Mesendoderm (in vitro differentiated cells): ENCODE data around the gene ARMC2.
"Not testable (repeated sequence)": the region's sequence is repeated elsewhere in the genome, so short reads cannot be mapped to it uniquely, and the experiment has no call there.

Source experiments
- DNase-seq: peaks from one replicate; pipeline ENCODE4 v3.0.0; 2013
- H2AK5ac ChIP-seq: 2 replicates; pipeline ENCODE4 v1.6.1; 2013; ENCODE audit warnings: low read length, inconsistent platforms
- H2BK120ac ChIP-seq: 2 replicates; pipeline ENCODE4 v1.6.1; 2013; ENCODE audit warnings: low read depth, mild to moderate bottlenecking, low read length, moderate library complexity, mixed read lengths
- H2BK15ac ChIP-seq: replicated peaks from 2 replicates; pipeline ENCODE4 v1.6.1; 2013; ENCODE audit warnings: low read depth, mild to moderate bottlenecking, moderate library complexity
- H2BK5ac ChIP-seq: 2 replicates; pipeline ENCODE4 v1.6.1; 2013; ENCODE audit warnings: low read length, inconsistent platforms
- H3K18ac ChIP-seq: 2 replicates; pipeline ENCODE4 v1.6.1; 2013; ENCODE audit warnings: mild to moderate bottlenecking, low read length, mixed read lengths
- H3K23ac ChIP-seq: one replicate; pipeline ENCODE4 v1.6.1; 2013; ENCODE audit warnings: low read length
- H3K27ac ChIP-seq: 2 replicates; pipeline ENCODE4 v1.5.1; 2013; ENCODE audit warnings: low read depth, mild to moderate bottlenecking, inconsistent platforms, low read length, moderate library complexity
- H3K27me3 ChIP-seq: 2 replicates; pipeline ENCODE4 v1.6.1; 2013; ENCODE audit warnings: low read length, control low read depth, mild to moderate bottlenecking, inconsistent platforms; ENCODE audit not compliant: insufficient read depth, poor library complexity
- H3K36me3 ChIP-seq: 2 replicates; pipeline ENCODE4 v1.6.1; 2013; ENCODE audit warnings: low read length, inconsistent platforms; ENCODE audit not compliant: control insufficient read depth, insufficient read depth
- H3K4ac ChIP-seq: one replicate; pipeline ENCODE4 v1.6.1; 2013; ENCODE audit warnings: low read depth, mild to moderate bottlenecking, low read length, moderate library complexity
- H3K4me1 ChIP-seq: 2 replicates; pipeline ENCODE4 v1.6.1; 2013; ENCODE audit warnings: low read depth, low read length, inconsistent platforms; ENCODE audit not compliant: control insufficient read depth
- H3K4me2 ChIP-seq: 2 replicates; pipeline ENCODE4 v1.6.1; 2013; ENCODE audit warnings: low read length
- H3K4me3 ChIP-seq: 2 replicates; pipeline ENCODE4 v1.5.1; 2013; ENCODE audit warnings: mild to moderate bottlenecking, low read length
- H3K56ac ChIP-seq: one replicate; pipeline ENCODE4 v1.6.1; 2013; ENCODE audit warnings: low read length
- H3K79me1 ChIP-seq: 2 replicates; pipeline ENCODE4 v1.6.1; 2013; ENCODE audit warnings: low read length, inconsistent platforms
- H3K79me2 ChIP-seq: 2 replicates; pipeline ENCODE4 v1.6.1; 2013; ENCODE audit warnings: mild to moderate bottlenecking, low read length; ENCODE audit not compliant: control insufficient read depth, insufficient read depth
- H3K9ac ChIP-seq: 2 replicates; pipeline ENCODE4 v1.6.1; 2013; ENCODE audit warnings: low read length, inconsistent platforms
- H4K5ac ChIP-seq: one replicate; pipeline ENCODE4 v1.6.1; 2013; ENCODE audit warnings: low read length
- H4K8ac ChIP-seq: one replicate; pipeline ENCODE4 v1.6.1; 2013; ENCODE audit warnings: low read depth, mild to moderate bottlenecking, control low read depth, low read length, moderate library complexity
- WGBS: extraction: QIAGEN DNeasy Blood & Tissue Kit; methylation state at CpG from one replicate; pipeline ENCODE4 v1.1.7; 2013; ENCODE audit warnings: low lambda C conversion rate, missing lambda C conversion rate; ENCODE audit not compliant: insufficient coverage; ENCODE audit errors: extremely low coverage; 5-methylcytosine and 5-hydroxymethylcytosine counted together

Gene ARMC2

GRCh38 chr6:108927927-108928326 is 79.7 kb downstream of the ARMC2 start:
- Histone ChIP-seq H3K27me3 (no peaks in the 10 kb centered on the region), H2BK120ac (no peak overlapping the region), H3K79me1 (no peaks in the 10 kb centered on the region), H3K23ac (no peak overlapping the region), H2BK15ac (no peak overlapping the region), H3K4me3 (no peak overlapping the region), H3K36me3 (no peaks in the 10 kb centered on the region), H3K56ac (no peak overlapping the region), H3K9ac (no peak overlapping the region), H2BK5ac (no peak overlapping the region), H2AK5ac (no peak overlapping the region), H3K18ac (no peak overlapping the region), H3K4ac (no peak overlapping the region), H4K8ac (no peak overlapping the region), H3K4me2 (no peak overlapping the region), H3K4me1 (no peaks in the 10 kb centered on the region), H4K5ac (no peak overlapping the region), H3K27ac (no peak overlapping the region), H3K79me2 (no peaks in the 10 kb centered on the region)
- DNase-seq = no peak
- WGBS = no CpG with 5 or more reads among the region's 5 CpGs

- Histone ChIP-seq H3K56ac (no peak overlapping the region), H3K27me3 (no peaks in the 10 kb centered on the region), H3K36me3 (no peaks in the 10 kb centered on the region), H2BK5ac (no peak overlapping the region), H3K4me2 (no peak overlapping the region), H4K8ac (no peak overlapping the region), H3K4ac (no peak overlapping the region), H3K27ac (no peak overlapping the region), H4K5ac (no peak overlapping the region), H2BK15ac (no peak overlapping the region), H3K4me3 (no peak overlapping the region), H3K4me1 (no peaks in the 10 kb centered on the region), H2BK120ac (no peak overlapping the region), H2AK5ac (no peak overlapping the region), H3K9ac (no peak overlapping the region), H3K23ac (no peak overlapping the region), H3K18ac (no peak overlapping the region), H3K79me2 (no peaks in the 10 kb centered on the region), H3K79me1 (no peaks in the 10 kb centered on the region)
- no CpG with 5 or more reads among the region's 4 CpGs for WGBS
- no peak for DNase-seq
These were observed 80.4 kb downstream of the ARMC2 start for GRCh38 chr6:108928650-108929049.

GRCh38 chr6:108931090-108931489 is 82.9 kb downstream of the ARMC2 start:
- H2AK5ac ChIP-seq, H3K79me1 ChIP-seq, H2BK15ac ChIP-seq, DNase-seq, H3K18ac ChIP-seq, H3K27ac ChIP-seq, H3K4ac ChIP-seq, H3K4me1 ChIP-seq, H3K36me3 ChIP-seq, H4K5ac ChIP-seq, H3K23ac ChIP-seq, H2BK120ac ChIP-seq, H3K4me3 ChIP-seq, H2BK5ac ChIP-seq, H3K4me2 ChIP-seq, H4K8ac ChIP-seq, H3K27me3 ChIP-seq, H3K56ac ChIP-seq, H3K9ac ChIP-seq, H3K79me2 ChIP-seq: not testable (repeated sequence)
- WGBS = no CpG with 5 or more reads among the region's 3 CpGs

GRCh38 chr6:108937170-108937569 is 88.9 kb downstream of the ARMC2 start:
- Histone ChIP-seq H4K5ac (no peak overlapping the region), H3K4ac (no peak overlapping the region), H3K9ac (no peak overlapping the region), H2BK15ac (no peak overlapping the region), H4K8ac (no peak overlapping the region), H3K4me3 (no peak overlapping the region), H2AK5ac (no peak overlapping the region), H3K79me1 (no peaks in the 10 kb centered on the region), H2BK5ac (no peak overlapping the region), H3K4me2 (no peak overlapping the region), H3K36me3 (no peaks in the 10 kb centered on the region), H3K27ac (no peak overlapping the region), H3K23ac (no peak overlapping the region), H3K4me1 (no peaks in the 10 kb centered on the region), H3K56ac (no peak overlapping the region), H3K79me2 (no peaks in the 10 kb centered on the region), H3K27me3 (no peaks in the 10 kb centered on the region), H2BK120ac (no peak overlapping the region), H3K18ac (no peak overlapping the region)
- WGBS = no CpG with 5 or more reads among the region's 1 CpG
- peak; percentile 65 for DNase-seq

GRCh38 chr6:108940741-108941140 is 92.5 kb downstream of the ARMC2 start:
- Histone ChIP-seq H3K56ac (no peak overlapping the region), H3K27me3 (no peaks in the 10 kb centered on the region), H2BK5ac (no peak overlapping the region), H3K4me3 (no peak overlapping the region), H4K5ac (no peak overlapping the region), H3K4ac (no peak overlapping the region), H3K9ac (no peak overlapping the region), H3K79me1 (no peaks in the 10 kb centered on the region), H4K8ac (no peak overlapping the region), H3K4me2 (no peak overlapping the region), H3K79me2 (no peaks in the 10 kb centered on the region), H3K27ac (no peak overlapping the region), H2BK120ac (no peak overlapping the region), H3K36me3 (no peaks in the 10 kb centered on the region), H3K4me1 (no peaks in the 10 kb centered on the region), H2BK15ac (no peak overlapping the region), H2AK5ac (no peak overlapping the region), H3K23ac (no peak overlapping the region), H3K18ac (peak overlapping the region; percentile 18)
- no CpG with 5 or more reads among the region's 5 CpGs for WGBS
- no peak for DNase-seq

- H2BK15ac ChIP-seq = no peak overlapping the region
- no CpG with 5 or more reads among the region's 1 CpG for WGBS
These were observed 93.1 kb downstream of the ARMC2 start for GRCh38 chr6:108941281-108941680.

More at GRCh38 chr6:108941281-108941680, 93.1 kb downstream of the ARMC2 start:
- no peaks in the 10 kb centered on the region for H3K4me1 ChIP-seq
- no peak overlapping the region for H3K4ac ChIP-seq
- no peaks in the 10 kb centered on the region for H3K79me1 ChIP-seq
- no peak overlapping the region for H3K4me2 ChIP-seq
- no peak overlapping the region for H3K9ac ChIP-seq
- no peak overlapping the region for H3K27ac ChIP-seq
- no peak overlapping the region for H4K5ac ChIP-seq
- H3K18ac ChIP-seq = no peak overlapping the region
- no peak overlapping the region for H2AK5ac ChIP-seq
- H3K23ac ChIP-seq = no peak overlapping the region
- no peak overlapping the region for H2BK5ac ChIP-seq
- H3K56ac ChIP-seq = no peak overlapping the region
- no peak for DNase-seq
- no peaks in the 10 kb centered on the region for H3K27me3 ChIP-seq
- H3K79me2 ChIP-seq = no peaks in the 10 kb centered on the region
- H3K4me3 ChIP-seq = no peak overlapping the region
- no peak overlapping the region for H4K8ac ChIP-seq
- H2BK120ac ChIP-seq = no peak overlapping the region
- H3K36me3 ChIP-seq = no peaks in the 10 kb centered on the region
